Measurements from ENCODE around the gene NEO1. TPM values are rescaled to one million over a fixed set of nuclear protein-coding genes. Genes with fewer than 3 reads are reported as not detected.

The NEO1 gene
- total RNA-seq, 1 donor from 2014 or later, result 26.6 TPM

DNA sequence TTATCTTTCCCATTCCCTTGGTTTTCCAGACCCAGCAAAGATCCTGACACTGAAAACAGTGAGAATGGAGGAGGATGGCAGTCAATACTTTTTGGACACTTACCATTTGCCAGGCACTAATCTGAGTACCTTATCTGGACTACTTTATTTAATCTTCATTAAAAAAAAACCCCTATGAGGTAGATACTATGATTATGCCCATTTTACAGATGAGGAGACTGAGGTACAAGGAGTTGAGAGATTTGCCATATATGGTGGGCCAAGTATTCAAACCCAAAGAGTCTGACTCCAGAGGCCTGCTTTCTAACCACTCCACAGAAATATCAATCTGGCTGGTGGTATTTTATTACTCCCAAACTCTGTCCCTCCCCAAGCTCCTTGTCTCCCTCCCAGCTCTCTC is 296.9 kb downstream of the NEO1 start:
- no peak for DNase-seq (ENCODE audit: low read depth)
- H3K4me3 ChIP-seq (ENCODE audit: low read depth, low read length), result no peak overlapping the region
- H3K36me3 ChIP-seq (ENCODE audit: control insufficient read depth, insufficient read depth, low read length), result no peaks in the 10 kb centered on the region
- TF ChIP-seq, protein P1, sequence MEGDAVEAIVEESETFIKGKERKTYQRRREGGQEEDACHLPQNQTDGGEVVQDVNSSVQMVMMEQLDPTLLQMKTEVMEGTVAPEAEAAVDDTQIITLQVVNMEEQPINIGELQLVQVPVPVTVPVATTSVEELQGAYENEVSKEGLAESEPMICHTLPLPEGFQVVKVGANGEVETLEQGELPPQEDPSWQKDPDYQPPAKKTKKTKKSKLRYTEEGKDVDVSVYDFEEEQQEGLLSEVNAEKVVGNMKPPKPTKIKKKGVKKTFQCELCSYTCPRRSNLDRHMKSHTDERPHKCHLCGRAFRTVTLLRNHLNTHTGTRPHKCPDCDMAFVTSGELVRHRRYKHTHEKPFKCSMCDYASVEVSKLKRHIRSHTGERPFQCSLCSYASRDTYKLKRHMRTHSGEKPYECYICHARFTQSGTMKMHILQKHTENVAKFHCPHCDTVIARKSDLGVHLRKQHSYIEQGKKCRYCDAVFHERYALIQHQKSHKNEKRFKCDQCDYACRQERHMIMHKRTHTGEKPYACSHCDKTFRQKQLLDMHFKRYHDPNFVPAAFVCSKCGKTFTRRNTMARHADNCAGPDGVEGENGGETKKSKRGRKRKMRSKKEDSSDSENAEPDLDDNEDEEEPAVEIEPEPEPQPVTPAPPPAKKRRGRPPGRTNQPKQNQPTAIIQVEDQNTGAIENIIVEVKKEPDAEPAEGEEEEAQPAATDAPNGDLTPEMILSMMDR (IDR thresholded peaks at IDR 0.05; ENCODE audit: insufficient read depth, low read length, poor library complexity, severe bottlenecking), result no peak
- peaks cover 6% of the 10 kb centered on the region for H3K27me3 ChIP-seq (ENCODE audit: control insufficient read depth, insufficient read depth, low read length)

DNA sequence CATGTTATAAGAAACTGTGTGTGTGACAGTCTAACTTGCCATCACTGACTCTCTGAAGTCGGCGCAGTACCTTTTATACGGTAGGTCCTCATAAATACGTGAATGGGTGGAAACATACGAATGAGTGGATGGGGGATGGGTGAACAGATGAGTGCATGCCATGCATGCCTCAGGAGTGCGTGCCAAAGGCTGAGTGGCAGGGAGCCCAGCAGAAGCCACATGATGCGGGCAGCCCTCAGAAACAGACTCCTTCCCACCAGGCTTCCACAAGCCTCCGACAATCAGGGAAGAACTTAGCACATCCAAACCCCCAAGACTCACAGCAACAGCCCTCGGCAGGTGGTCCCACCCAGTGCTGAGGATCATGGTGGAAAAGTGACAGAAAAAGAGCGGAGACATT is 299.8 kb downstream of the NEO1 start:
- peaks cover 9% of the 10 kb centered on the region for H3K27me3 ChIP-seq (ENCODE audit: control insufficient read depth, insufficient read depth, low read length)
- no peak for DNase-seq (ENCODE audit: low read depth)
- TF ChIP-seq, protein P1 (IDR thresholded peaks at IDR 0.05; ENCODE audit: insufficient read depth, low read length, poor library complexity, severe bottlenecking), result no peak
- no peaks in the 10 kb centered on the region for H3K36me3 ChIP-seq (ENCODE audit: control insufficient read depth, insufficient read depth, low read length)
- H3K4me3 ChIP-seq (ENCODE audit: low read depth, low read length), result no peak overlapping the region

DNA sequence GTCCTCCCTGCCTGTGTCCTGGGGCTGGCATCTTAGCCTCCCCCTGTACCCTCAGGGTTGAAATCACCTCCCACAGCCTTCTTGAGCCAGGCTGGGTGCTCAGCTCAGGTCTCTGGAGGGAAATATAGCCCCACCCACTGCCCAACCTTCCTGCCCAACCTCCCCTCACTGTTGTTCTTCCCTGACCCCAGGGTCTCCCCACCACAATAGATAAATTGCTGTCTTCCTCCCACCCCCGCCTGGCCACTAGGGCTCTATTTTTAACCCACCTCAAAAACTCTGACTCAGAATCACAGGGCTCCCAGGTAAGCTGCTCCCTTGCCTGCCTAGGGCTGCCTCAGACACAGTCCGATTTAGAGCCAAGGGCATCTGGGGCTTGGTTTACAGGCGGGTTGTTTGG is 301.5 kb downstream of the NEO1 start:
- H3K4me3 ChIP-seq (ENCODE audit: low read depth, low read length), result no peak overlapping the region

DNA sequence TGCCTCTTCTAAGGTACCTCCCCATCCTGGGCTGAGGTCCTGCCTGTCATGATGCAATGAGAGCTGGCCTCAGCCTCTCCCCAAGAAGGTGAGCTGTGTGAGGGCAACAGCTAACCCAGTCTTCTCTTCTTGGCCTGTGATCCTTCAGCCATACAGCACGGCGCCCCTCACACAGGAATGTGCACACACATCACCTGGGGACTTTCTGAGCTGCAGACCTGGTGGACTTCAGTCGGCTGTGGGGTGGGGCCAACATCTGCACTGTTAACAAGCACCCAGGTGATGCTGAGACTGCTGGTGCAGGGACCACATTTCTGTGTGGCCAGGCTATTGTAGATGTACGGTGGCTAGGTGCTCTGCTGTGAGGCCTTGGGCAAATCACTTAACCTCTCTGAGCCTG is 302.0 kb downstream of the NEO1 start:
- Histone ChIP-seq H3K27me3 (ENCODE audit: control insufficient read depth, insufficient read depth, low read length) (peaks cover 11% of the 10 kb centered on the region), H3K4me3 (ENCODE audit: low read depth, low read length) (no peak overlapping the region), H3K36me3 (ENCODE audit: control insufficient read depth, insufficient read depth, low read length) (no peaks in the 10 kb centered on the region)
- no peak for DNase-seq (ENCODE audit: low read depth)
- TF ChIP-seq, protein P1 (IDR thresholded peaks at IDR 0.05; ENCODE audit: insufficient read depth, low read length, poor library complexity, severe bottlenecking), result no peak

More for the DNA sequence above, 301.5 kb downstream of the NEO1 start:
- no peak for DNase-seq (ENCODE audit: low read depth)
- TF ChIP-seq, protein P1 (IDR thresholded peaks at IDR 0.05; ENCODE audit: insufficient read depth, low read length, poor library complexity, severe bottlenecking), result no peak
- Histone ChIP-seq H3K36me3 (ENCODE audit: control insufficient read depth, insufficient read depth, low read length) (no peaks in the 10 kb centered on the region), H3K27me3 (ENCODE audit: control insufficient read depth, insufficient read depth, low read length) (peaks cover 9% of the 10 kb centered on the region)
